Mammary epithelial cell (primary cell): ENCODE data around the gene PCDHGA6.
"Not testable (repeated sequence)": the region's sequence is repeated elsewhere in the genome, so short reads cannot be mapped to it uniquely, and the experiment has no call there.

Source experiments
- CTCF ChIP-seq, 2 donors: IDR thresholded peaks in 1 of 2; conservative IDR thresholded peaks in 1 of 2; 2 replicates each; pipeline ENCODE4 v1.5.1; 2011 to 2012; ENCODE audit warnings: inconsistent platforms in 2 of 2, low read length in 2 of 2, mild to moderate bottlenecking in 2 of 2, control low read depth in 1 of 2, low read depth in 1 of 2; ENCODE audit not compliant: insufficient read depth in 1 of 2; ENCODE audit errors: extremely low read depth in 1 of 2
- EZH2 ChIP-seq: IDR thresholded peaks from 2 replicates; pipeline ENCODE4 v1.6.1; 2012; ENCODE audit warnings: low read length, inconsistent platforms, borderline replicate concordance

DNA sequence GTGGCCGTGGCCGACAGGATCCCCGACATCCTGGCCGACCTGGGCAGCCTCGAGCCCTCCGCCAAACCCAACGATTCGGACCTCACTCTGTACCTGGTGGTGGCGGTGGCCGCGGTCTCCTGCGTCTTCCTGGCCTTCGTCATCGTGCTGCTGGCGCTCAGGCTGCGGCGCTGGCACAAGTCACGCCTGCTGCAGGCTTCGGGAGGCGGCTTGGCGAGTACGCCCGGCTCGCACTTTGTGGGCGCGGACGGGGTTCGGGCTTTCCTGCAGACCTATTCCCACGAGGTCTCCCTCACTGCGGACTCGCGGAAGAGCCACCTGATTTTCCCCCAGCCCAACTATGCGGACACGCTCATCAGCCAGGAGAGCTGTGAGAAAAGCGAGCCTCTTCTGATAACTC is 27.7 kb upstream of the PCDHGA6 start:
- not testable (repeated sequence) for TF ChIP-seq CTCF (conservative IDR thresholded peaks at IDR 0.05 in 1 of 2, IDR thresholded peaks at IDR 0.05 in 1 of 2; ENCODE audit: extremely low read depth in 1 of 2, insufficient read depth in 1 of 2, low read depth in 1 of 2, low read length in 2 of 2); EZH2
